Endothelial cell of umbilical vein (primary cell): ENCODE data around the gene GRK4.

Source experiments
- MYC ChIP-seq: IDR thresholded peaks from one replicate; pipeline ENCODE4 v1.6.1; 2011; ENCODE audit warnings: mild to moderate bottlenecking, low read depth, low read length
- POLR2A ChIP-seq: IDR thresholded peaks from 2 replicates; pipeline ENCODE4 v1.6.1; 2012; ENCODE audit warnings: low read depth, mild to moderate bottlenecking, control low read depth, low read length
- POLR2AphosphoS5 ChIP-seq: IDR thresholded peaks from 2 replicates; pipeline ENCODE4 v1.6.1; 2012; ENCODE audit warnings: low read depth, mild to moderate bottlenecking, control low read depth, low read length, moderate library complexity; ENCODE audit not compliant: insufficient read depth
- TF ChIP-seq, protein P1 (sequence below), 2 donors: IDR thresholded peaks; 1 replicate in 1 of 2; 2 replicates in 1 of 2; pipeline ENCODE4 v1.5.1; 2011; ENCODE audit warnings: low read length in 2 of 2, mild to moderate bottlenecking in 2 of 2, moderate library complexity in 2 of 2, control low read depth in 1 of 2, inconsistent platforms in 1 of 2, low read depth in 1 of 2; ENCODE audit not compliant: insufficient read depth in 1 of 2; ENCODE audit errors: extremely low read depth in 1 of 2

DNA sequence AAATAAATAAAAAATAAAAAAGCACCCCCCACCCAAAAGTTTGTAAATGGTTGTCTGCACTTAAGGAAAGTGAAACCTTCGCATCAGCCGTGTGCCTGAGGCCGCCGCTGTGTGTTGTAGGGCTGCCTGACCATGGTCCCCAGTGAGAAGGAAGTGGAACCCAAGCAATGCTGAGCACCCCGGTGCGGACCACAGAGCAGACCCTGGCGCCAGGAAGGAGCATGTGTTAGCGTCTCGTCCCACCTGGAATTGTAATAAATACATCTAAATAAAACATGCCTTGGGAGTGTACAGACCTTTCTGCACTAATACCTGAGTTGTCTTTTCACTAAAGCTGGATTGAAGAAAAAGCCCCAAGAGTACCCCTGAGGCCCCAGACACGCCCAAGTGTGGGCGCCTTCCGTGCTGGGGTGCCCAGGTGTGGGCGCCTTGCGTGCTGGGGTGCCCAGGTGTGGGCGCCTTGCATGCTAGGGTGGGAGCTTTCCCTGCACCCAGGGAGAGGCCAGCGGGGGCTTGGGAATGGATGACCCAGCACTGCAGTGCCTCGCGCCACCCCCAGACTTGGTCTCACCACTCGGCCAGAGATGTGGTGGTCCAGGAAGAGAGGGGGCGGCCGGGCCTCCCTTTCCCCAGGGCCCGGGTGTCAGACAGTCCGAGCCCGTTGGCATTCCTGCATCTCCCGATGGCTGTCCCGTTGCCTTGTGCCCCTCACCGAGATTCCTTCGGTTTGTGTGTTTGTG is 77.3 kb downstream of the GRK4 start:
- TF ChIP-seq POLR2AphosphoS5 (no peak), POLR2A (no peak), MYC (no peak)
- TF ChIP-seq, protein P1, sequence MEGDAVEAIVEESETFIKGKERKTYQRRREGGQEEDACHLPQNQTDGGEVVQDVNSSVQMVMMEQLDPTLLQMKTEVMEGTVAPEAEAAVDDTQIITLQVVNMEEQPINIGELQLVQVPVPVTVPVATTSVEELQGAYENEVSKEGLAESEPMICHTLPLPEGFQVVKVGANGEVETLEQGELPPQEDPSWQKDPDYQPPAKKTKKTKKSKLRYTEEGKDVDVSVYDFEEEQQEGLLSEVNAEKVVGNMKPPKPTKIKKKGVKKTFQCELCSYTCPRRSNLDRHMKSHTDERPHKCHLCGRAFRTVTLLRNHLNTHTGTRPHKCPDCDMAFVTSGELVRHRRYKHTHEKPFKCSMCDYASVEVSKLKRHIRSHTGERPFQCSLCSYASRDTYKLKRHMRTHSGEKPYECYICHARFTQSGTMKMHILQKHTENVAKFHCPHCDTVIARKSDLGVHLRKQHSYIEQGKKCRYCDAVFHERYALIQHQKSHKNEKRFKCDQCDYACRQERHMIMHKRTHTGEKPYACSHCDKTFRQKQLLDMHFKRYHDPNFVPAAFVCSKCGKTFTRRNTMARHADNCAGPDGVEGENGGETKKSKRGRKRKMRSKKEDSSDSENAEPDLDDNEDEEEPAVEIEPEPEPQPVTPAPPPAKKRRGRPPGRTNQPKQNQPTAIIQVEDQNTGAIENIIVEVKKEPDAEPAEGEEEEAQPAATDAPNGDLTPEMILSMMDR (IDR thresholded peaks at IDR 0.05; ENCODE audit: extremely low read depth in 1 of 2, insufficient read depth in 1 of 2, low read depth in 1 of 2, low read length in 2 of 2) = no peak
